ENCODE data around the gene NT5DC3.
"Not testable (repeated sequence)": the region's sequence is repeated elsewhere in the genome, so short reads cannot be mapped to it uniquely, and the experiment has no call there.

NT5DC3 gene

DNA sequence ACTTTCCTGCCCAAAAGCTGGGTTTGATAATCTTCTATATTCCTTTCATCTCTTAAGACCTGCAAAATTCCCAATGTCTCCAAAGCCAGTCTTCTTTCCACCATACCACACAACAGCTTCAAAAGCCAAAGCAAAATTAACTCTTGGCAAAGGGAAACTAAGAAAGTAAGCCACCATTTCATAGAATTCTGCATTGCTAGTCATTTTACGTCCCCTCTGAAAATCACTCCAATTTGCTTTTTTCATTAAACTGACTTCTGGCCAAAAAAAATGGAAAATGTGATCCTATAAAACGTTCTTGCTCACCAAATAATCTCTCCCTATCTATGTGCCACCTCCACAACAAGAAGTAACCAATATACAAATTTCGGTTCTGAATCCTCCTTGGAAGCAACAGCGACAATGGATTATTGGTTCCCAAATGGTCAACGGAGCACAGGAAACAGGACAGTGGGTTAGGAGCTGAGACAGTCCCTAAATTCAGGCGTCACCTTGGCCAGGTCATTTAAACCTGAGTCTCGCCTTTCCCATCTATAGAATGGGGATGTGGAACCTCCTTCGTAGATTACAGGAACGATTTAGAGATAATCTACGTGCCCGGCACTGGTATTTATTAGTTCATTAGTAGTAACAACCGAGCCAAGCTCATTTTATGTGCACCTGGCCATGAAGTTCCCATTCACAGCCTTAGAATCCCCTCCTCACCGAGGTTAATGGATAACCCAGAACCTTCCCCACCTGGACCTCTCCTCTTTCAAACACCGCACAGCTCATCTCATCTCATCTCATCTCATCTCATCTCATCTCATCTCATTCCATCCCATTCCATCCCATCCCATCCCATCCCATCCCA lies 1.2 kb downstream of the NT5DC3 start:
- Histone ChIP-seq H3K4me3 (ENCODE audit: low read length) (peak overlapping the region; percentile 90), H3K27ac (ENCODE audit: low read depth, low read length) (no peak overlapping the region), H3K9ac (ENCODE audit: low read depth, low read length) (peak overlapping the region; percentile 84; the same call in 1 of the 2 replicates), H3K36me3 (ENCODE audit: insufficient read depth, low read length) (no peaks in the 10 kb centered on the region), H3K4me1 (ENCODE audit: insufficient read depth, low read length) (0 out of 2 replicates have a peak, but pooled peaks cover 5% of the 10 kb centered on the region), H3K9me3 (ENCODE audit: insufficient read depth, low read depth, low read length) (no peaks in the 10 kb centered on the region), H3K27me3 (ENCODE audit: insufficient read depth, low read length) (peaks cover 12% of the 10 kb centered on the region)
- 59% methylated on average over 14 of the region's 14 CpGs for WGBS

DNA sequence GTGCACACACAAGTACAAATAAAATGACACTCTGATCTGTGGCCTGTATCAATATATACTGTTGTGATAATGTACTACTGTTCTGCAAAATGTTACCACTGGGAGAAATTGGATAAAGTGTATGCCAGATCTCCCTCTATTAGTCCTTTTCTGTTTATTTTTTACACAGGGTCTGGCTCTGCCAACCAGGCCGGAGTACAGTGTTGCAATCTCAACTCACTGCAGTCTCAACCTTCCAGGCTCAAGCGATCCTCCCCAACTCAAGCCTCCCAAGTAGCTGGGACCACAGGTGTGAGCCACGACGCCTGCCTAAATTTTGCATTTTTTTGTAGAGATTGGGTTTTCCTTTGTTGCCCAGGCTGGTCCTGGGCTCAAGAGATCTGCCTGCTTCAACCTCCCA lies 1.9 kb downstream of the NT5DC3 start:
- WGBS, result 80% methylated on average over 4 of the region's 4 CpGs
- Histone ChIP-seq H3K27me3 (ENCODE audit: insufficient read depth, low read length) (peaks cover 12% of the 10 kb centered on the region), H3K27ac (ENCODE audit: low read depth, low read length) (no peak overlapping the region), H3K9me3 (ENCODE audit: insufficient read depth, low read depth, low read length) (no peaks in the 10 kb centered on the region), H3K4me3 (ENCODE audit: low read length) (no peak overlapping the region), H3K36me3 (ENCODE audit: insufficient read depth, low read length) (no peaks in the 10 kb centered on the region), H3K9ac (ENCODE audit: low read depth, low read length) (no peak overlapping the region), H3K4me1 (ENCODE audit: insufficient read depth, low read length) (peaks cover 12% of the 10 kb centered on the region; the same call in 1 of the 2 replicates)

DNA sequence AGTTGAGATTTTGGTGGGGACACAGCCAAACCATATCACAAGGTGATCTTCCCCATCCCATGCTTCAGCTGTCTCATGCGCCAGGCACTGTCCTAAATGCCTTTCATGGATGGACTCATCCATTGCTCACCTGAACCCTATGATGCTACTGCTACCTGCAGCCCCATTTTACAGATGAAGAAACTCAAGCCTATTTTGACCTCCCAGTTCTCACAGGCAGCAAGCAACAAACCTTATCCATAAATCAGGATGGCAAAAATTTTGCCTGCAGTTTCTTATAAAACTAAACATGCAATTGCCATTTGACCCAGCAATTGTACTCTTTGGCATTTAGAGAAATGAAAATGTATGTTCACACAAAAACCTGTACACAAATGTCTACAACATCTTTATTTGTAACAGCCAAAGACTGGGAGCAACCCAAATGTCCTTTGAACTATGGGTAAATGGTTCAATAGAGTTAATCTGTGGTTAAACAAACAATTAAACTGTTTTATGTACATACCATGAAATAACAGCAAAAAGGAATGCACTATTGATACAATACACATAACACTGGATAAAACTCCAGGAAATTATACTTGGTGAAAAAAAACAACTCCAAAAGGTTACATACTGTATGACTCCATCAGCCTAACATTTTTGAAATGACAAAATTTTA lies 2.6 kb downstream of the NT5DC3 start:
- Histone ChIP-seq H3K27me3 (ENCODE audit: insufficient read depth, low read length) (peaks cover 12% of the 10 kb centered on the region), H3K4me1 (ENCODE audit: insufficient read depth, low read length) (peaks cover 19% of the 10 kb centered on the region; the same call in 1 of the 2 replicates), H3K9ac (ENCODE audit: low read depth, low read length) (no peak overlapping the region), H3K9me3 (ENCODE audit: insufficient read depth, low read depth, low read length) (no peaks in the 10 kb centered on the region), H3K36me3 (ENCODE audit: insufficient read depth, low read length) (no peaks in the 10 kb centered on the region), H3K27ac (ENCODE audit: low read depth, low read length) (no peak overlapping the region), H3K4me3 (ENCODE audit: low read length) (no peak overlapping the region)
- WGBS, result 92% methylated on average over 1 of the region's 1 CpG

DNA sequence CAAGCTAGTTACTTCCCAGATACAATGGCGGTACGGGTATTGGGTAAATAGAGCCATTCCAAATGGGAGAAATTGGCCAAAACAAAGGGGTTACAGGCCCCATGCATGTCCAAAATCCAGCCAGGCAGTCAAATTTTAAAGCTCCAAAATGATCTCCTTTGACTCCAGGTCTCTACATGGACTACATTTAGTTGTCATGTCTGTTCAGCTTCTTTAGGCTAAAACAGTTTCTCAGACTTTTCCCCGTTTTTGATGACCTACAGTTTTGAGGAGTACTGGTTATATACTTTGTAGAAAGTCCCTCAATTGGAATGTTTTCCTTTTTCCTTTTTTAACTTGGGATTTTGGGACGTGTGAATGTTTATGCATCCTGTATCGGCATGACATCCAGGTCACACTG lies 4.7 kb downstream of the NT5DC3 start:
- H3K36me3 ChIP-seq (ENCODE audit: insufficient read depth, low read length), result no peaks in the 10 kb centered on the region
- peaks cover 12% of the 10 kb centered on the region for H3K27me3 ChIP-seq (ENCODE audit: insufficient read depth, low read length)
- H3K4me1 ChIP-seq (ENCODE audit: insufficient read depth, low read length), result peaks cover 14% of the 10 kb centered on the region; the same call in 1 of the 2 replicates
- H3K9me3 ChIP-seq (ENCODE audit: insufficient read depth, low read depth, low read length), result no peaks in the 10 kb centered on the region
- no peak overlapping the region for H3K27ac ChIP-seq (ENCODE audit: low read depth, low read length)
- no peak overlapping the region for H3K4me3 ChIP-seq (ENCODE audit: low read length)
- WGBS, result 85% methylated on average over 5 of the region's 5 CpGs
- H3K9ac ChIP-seq (ENCODE audit: low read depth, low read length), result no peak overlapping the region

DNA sequence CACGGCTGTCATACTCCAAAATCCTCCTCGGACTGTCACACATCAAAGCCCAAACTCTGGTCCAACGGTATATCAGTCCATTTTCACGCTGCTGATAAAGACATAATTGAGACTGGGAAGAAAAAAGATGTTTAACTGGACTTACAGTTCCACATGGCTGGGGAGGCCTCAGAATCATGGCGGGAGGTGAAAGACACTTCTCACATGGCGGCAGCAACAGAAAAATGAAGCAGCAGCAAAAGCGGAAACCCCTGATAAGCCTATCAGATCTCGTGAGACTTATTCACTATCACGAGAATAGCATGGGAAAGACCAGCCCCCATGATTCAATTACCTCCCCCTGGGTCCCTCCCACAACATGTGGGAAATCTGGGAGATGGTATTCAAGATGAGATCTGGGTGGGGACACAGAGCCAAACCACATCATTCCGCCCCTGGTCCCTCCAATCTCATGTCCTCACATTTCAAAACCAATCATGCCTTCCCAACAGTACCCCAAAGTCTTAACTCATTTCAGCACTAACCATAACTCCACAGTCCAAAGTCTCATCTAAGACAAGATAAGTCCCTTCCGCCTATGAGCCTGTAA lies 5.2 kb downstream of the NT5DC3 start:
- not testable (repeated sequence) for H3K9me3 ChIP-seq (ENCODE audit: insufficient read depth, low read depth, low read length); H3K4me3 ChIP-seq (ENCODE audit: low read length); H3K36me3 ChIP-seq (ENCODE audit: insufficient read depth, low read length); H3K9ac ChIP-seq (ENCODE audit: low read depth, low read length); H3K27ac ChIP-seq (ENCODE audit: low read depth, low read length)
- H3K4me1 ChIP-seq (ENCODE audit: insufficient read depth, low read length), result peaks cover 14% of the 10 kb centered on the region; the same call in 1 of the 2 replicates
- WGBS, result 96% methylated on average over 10 of the region's 11 CpGs
- peaks cover 12% of the 10 kb centered on the region for H3K27me3 ChIP-seq (ENCODE audit: insufficient read depth, low read length)

DNA sequence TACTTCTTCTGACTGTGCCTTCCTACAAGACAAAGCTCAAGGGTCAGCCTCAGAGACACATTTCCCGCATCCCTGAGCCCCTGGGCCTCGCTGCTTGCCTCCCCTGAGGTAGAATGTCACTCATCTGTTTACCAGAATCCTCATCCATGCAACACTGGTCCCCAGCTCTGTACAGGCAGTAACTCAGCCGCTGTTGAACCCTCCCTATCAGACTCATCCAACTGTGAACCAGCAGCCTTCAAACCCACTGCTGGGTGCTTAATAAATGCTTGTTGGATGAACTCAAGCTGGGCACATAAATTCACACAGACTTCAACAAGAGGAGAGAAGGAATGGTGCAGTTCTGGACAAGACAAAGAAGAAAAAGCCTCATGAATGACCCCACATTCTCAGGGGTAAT lies 6.1 kb downstream of the NT5DC3 start:
- 92% methylated on average over 3 of the region's 3 CpGs for WGBS

DNA sequence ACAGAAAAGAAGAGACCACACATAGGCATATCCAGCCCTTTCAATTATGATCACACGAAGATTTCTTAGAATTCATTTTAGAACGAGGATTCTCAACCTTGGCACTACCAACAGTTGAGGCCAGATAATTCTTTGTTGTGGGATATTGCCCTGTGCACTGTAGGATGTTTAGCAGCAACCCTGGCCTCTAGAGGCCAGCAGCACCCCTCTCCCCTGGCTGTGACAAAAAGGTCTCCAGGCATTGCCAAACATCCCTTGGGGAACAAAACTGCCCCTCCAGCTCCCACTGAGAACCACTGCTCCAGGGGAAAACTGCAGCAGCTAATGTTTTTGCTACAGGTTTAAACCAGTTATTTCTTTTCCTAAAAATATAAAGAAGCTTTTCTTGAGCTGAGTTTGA lies 7.1 kb downstream of the NT5DC3 start:
- no peaks in the 10 kb centered on the region for H3K27me3 ChIP-seq (ENCODE audit: insufficient read depth, low read length)
- H3K9me3 ChIP-seq (ENCODE audit: insufficient read depth, low read depth, low read length), result no peaks in the 10 kb centered on the region; the same call in 1 of the 2 replicates
- H3K4me1 ChIP-seq (ENCODE audit: insufficient read depth, low read length), result peaks cover 14% of the 10 kb centered on the region; the same call in 1 of the 2 replicates
- no peak overlapping the region for H3K27ac ChIP-seq (ENCODE audit: low read depth, low read length)
- H3K9ac ChIP-seq (ENCODE audit: low read depth, low read length), result no peak overlapping the region
- WGBS, result 83% methylated on average over 2 of the region's 2 CpGs
- H3K4me3 ChIP-seq (ENCODE audit: low read length), result no peak overlapping the region
- no peaks in the 10 kb centered on the region for H3K36me3 ChIP-seq (ENCODE audit: insufficient read depth, low read length)

More for the DNA sequence above, 6.1 kb downstream of the NT5DC3 start:
- H3K9ac ChIP-seq (ENCODE audit: low read depth, low read length), result no peak overlapping the region
- no peaks in the 10 kb centered on the region for H3K36me3 ChIP-seq (ENCODE audit: insufficient read depth, low read length)
- no peaks in the 10 kb centered on the region; the same call in 1 of the 2 replicates for H3K9me3 ChIP-seq (ENCODE audit: insufficient read depth, low read depth, low read length)
- H3K27me3 ChIP-seq (ENCODE audit: insufficient read depth, low read length), result peaks cover 5% of the 10 kb centered on the region
- H3K4me3 ChIP-seq (ENCODE audit: low read length), result no peak overlapping the region
- no peak overlapping the region for H3K27ac ChIP-seq (ENCODE audit: low read depth, low read length)
- H3K4me1 ChIP-seq (ENCODE audit: insufficient read depth, low read length), result peaks cover 14% of the 10 kb centered on the region; the same call in 1 of the 2 replicates

DNA sequence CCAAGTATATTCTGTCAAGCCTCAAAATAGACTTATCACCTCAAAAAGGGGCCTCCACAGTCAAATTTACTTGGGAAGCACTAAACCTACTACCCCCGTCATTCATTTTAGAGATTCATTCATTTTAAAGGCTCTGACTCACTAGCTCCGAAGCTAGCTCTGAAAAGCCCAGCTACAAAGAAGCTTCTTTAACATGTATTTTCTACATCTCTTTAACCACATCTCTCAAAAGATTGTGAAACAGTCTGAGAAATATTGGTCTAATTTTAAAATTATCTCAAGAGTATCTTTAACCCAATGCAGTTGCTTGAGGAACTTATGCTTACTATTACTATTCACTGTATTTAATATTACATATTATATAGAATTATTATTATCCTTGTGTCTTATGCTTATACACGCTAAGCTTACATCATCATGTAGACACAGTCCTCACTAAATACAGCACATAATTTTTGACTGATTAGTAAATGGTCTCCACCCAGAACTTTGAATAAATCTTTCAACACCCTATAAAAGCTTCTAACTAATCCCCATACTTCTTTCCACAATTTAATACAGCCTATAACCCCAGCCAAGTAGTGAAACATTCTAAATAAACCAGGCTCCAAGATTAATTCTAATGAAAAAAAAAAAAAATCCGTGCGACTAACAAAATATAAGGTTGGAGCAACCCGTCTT lies 7.8 kb downstream of the NT5DC3 start:
- Histone ChIP-seq H3K27ac (ENCODE audit: low read depth, low read length) (no peak overlapping the region), H3K9me3 (ENCODE audit: insufficient read depth, low read depth, low read length) (no peaks in the 10 kb centered on the region; the same call in 1 of the 2 replicates), H3K4me3 (ENCODE audit: low read length) (no peak overlapping the region), H3K36me3 (ENCODE audit: insufficient read depth, low read length) (no peaks in the 10 kb centered on the region), H3K9ac (ENCODE audit: low read depth, low read length) (no peak overlapping the region), H3K27me3 (ENCODE audit: insufficient read depth, low read length) (no peaks in the 10 kb centered on the region), H3K4me1 (ENCODE audit: insufficient read depth, low read length) (peaks cover 14% of the 10 kb centered on the region; the same call in 1 of the 2 replicates)
- WGBS, result 85% methylated on average over 6 of the region's 6 CpGs

DNA sequence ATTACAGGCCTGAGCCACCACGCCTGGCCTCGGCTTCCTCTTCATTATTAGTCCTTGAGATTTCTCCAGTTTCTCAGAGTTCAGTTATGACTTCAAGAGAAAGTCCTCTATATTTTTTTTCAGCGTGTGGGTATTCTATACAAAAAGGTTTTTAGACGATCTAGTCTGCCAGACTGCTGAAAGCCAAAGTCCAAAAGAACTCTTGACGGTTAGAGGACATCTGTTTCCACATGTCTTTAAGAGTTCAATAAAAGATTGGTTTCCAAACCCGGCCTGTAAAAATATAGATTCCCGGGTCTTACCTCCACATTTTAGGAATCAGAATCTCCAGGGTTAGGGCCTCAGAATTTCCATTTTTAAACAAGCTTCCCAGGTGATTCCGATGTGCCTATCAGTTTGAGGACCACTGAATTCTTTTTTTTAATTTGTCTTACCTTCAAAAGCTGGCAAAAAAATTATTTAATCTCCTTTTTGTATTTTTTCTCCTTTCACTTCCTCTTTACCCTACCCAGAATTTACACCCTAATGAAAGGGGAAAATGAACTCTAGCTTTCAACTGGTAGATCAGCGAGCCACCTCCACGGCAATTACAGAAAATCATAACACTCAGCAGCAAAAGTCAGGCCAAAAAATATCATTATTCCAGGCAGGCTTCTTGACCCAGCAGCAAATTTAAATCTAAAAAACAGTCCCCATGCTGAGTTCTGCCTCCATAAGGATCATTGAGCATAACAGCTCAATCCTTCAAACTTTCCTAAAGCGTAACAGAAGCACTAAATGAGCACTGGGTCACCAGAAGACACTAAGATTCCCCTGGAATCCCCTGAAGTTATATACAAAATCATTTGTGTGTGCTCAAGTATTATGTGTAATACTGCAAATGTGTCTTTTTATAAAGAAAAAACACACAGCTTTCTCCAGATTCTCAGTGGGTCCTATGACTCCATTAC lies 8.7 kb downstream of the NT5DC3 start:
- H3K27ac ChIP-seq (ENCODE audit: low read depth, low read length), result no peak overlapping the region
- H3K4me1 ChIP-seq (ENCODE audit: insufficient read depth, low read length), result peaks cover 14% of the 10 kb centered on the region; the same call in 1 of the 2 replicates
- no peaks in the 10 kb centered on the region for H3K27me3 ChIP-seq (ENCODE audit: insufficient read depth, low read length)
- 92% methylated on average over 11 of the region's 11 CpGs for WGBS
- H3K36me3 ChIP-seq (ENCODE audit: insufficient read depth, low read length), result no peaks in the 10 kb centered on the region
- no peaks in the 10 kb centered on the region; the same call in 1 of the 2 replicates for H3K9me3 ChIP-seq (ENCODE audit: insufficient read depth, low read depth, low read length)
- H3K9ac ChIP-seq (ENCODE audit: low read depth, low read length), result no peak overlapping the region
- no peak overlapping the region for H3K4me3 ChIP-seq (ENCODE audit: low read length)

All from HUES64 (cell line).